ENCODE data around the gene SCN3A.

DNA sequence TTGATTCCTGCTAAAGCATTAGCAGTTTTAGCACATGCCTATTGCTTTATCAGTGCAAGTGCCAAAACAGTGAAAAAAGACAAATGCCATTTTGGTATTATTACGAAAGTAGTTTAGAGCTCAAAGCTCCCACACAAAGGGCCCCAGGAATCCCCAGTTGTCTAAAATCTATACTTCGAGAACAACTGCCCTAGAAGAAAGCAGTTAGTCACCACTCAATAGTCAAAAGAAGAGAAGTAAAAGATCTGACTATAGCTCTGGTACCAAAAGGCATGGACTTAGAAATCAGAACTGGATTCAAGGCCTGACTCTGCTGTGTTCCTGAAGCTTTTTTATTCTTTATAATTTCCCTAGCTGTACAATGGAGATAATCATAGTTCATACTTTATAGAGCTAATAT, 21.8 kb downstream of the SCN3A start:
- TF ChIP-seq, protein P1, sequence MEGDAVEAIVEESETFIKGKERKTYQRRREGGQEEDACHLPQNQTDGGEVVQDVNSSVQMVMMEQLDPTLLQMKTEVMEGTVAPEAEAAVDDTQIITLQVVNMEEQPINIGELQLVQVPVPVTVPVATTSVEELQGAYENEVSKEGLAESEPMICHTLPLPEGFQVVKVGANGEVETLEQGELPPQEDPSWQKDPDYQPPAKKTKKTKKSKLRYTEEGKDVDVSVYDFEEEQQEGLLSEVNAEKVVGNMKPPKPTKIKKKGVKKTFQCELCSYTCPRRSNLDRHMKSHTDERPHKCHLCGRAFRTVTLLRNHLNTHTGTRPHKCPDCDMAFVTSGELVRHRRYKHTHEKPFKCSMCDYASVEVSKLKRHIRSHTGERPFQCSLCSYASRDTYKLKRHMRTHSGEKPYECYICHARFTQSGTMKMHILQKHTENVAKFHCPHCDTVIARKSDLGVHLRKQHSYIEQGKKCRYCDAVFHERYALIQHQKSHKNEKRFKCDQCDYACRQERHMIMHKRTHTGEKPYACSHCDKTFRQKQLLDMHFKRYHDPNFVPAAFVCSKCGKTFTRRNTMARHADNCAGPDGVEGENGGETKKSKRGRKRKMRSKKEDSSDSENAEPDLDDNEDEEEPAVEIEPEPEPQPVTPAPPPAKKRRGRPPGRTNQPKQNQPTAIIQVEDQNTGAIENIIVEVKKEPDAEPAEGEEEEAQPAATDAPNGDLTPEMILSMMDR (IDR thresholded peaks at IDR 0.05) = no peak
- no peak for TF ChIP-seq POLR2AphosphoS5 (IDR thresholded peaks at IDR 0.05)
